NCI-H524 (cell line): ENCODE results near the gene RNF222.

Experiments used
- DNase-seq, 2 experiments: peaks; one replicate each; lab custom pipeline; 2025; lab: John Stamatoyannopoulos, UW

Gene RNF222, protein sequence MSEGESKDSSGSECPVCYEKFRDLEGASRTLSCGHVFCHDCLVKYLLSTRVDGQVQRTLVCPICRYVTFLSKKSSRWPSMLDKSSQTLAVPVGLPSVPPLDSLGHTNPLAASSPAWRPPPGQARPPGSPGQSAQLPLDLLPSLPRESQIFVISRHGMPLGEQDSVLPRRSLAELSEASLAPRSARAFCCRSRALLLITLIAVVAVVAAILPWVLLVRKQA

DNA sequence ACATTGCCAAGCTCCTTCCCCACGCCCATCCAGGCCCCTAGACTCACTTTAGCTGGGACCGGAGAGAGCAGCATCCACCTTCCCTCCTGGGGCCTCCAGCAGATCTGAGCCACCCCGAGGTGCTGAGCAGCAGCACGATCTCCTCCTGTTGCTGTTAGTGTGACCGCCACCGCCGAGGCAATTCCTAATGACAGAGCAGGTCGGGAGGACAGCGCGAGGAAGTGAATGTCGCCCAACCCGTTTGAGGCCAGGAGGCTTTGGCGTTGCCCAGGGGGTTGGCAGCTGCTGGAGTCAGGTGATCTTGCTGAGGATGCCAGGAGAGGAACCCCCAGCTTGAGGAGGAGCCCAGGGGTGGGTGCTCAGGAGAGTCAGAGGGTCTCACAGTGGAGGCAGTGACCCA is at the start of gene RNF222:
Gene RNF222 (minus strand): TSS at position 192 of the 400 bp plus-strand sequence. CDS start 4,366 bp downstream, outside the sequence.
- no peak for DNase-seq

DNA sequence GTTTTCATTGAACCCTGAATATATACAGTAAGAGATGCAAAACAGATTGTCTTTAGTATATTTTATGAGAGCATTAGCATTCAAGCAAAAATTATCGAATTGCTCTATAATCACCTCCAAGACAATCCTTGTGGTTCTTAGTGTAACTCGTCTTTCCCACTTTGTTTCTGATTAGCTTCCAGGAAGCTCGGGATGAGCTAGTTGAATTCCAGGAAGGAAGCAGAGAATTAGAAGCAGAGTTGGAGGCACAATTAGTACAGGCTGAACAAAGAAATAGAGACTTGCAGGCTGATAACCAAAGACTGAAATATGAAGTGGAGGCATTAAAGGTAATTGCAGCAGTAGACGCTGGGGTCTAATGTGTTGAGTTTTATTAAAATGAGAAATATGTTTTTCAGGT is 47.9 kb upstream of the RNF222 start:
- DNase-seq: no peak

DNA sequence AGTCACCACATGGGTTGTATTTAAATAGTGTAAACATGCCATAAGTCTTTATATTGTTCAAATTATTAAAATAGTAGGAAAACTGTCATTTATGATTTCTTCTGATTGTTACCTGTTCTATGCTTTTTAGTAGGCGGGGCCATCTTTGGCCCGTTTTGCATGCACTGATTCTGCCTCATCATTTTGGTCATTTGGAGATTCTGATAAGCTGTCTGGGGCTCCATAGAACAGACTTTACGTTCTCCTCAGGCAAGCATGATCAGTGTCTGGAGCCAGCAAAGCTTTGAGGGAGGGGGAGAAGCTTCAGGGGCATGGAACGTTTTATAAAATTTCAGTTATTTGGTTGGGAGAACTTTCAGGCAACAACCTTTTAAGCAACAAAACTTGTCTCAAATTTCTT is 46.9 kb upstream of the RNF222 start:
- no peak for DNase-seq

DNA sequence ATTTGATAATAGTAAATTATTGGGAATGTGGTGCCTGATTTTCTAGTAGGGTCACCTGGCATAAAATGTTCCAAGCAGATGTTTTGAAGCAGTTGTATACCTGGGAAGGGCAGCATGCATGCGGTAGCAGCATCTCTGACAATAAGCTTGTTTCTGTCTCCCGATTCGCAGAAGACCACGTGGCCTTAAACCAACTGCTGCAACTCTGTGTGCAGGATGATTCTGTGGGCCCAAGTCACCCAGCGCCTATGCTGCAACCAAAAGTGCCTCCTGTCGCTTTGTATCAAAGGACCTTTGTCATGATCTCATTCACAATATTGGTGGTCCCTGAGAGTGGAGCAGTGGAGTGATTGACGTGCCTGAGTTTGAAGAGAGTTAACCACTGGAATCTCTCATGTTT is 46.1 kb upstream of the RNF222 start:
- DNase-seq: no peak

DNA sequence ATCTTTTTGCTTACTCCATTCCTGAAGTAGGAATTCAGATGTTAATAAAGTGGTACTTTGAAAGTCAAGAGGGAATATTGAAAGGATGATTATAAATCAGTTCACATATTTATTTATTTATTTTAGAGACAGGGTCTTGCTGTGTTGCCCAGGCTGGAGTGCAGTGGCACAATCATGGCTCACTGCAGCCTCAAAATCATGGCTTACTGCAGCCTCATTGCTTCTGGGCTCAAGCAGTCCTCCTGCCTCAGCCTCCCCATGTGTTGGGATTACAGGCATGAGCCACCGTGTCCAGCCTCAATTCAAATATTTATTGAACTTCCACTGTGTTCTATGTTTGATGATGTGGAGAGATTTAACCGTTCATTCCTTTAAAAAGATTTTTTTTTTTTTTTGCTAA is 44.7 kb upstream of the RNF222 start:
- DNase-seq: no peak

DNA sequence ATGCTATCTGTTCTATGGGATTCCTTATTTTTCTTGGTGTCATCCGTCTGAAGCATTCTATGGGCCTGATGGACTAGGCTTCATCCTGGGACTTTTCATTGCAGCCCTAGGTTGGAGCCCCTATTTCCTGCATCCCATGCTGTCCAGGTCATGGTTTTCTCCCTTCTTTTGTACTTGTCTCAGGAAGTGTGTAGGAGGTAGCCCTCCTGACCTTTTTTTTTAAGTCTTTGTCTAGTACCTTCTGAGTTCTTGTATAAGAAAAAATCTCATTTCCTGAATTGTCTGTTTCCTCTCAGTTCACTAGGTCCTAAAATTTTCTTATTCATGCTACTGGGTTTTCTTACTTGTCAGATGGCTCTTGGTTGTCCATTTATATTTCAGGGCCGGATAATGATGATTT is 44.1 kb upstream of the RNF222 start:
- no peak for DNase-seq

DNA sequence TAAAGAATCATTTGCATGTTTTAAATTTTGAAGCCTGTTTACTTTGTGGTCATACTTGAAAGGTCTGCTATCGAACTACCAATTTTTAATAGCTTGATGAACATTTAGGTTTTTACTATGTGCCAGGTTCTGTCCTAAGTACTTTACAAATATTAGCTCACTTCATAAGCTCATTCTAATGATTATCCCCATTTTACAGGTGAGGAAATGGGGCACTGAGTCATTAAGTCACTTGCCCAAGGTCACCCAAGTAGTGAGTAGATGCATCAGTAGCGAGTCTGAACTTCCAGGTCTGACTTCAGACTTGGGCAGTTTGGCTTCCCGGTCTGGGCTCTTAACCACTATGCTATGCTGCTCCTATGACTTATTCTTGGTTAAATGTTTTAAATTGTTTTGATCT is 42.1 kb upstream of the RNF222 start:
- DNase-seq: no peak

DNA sequence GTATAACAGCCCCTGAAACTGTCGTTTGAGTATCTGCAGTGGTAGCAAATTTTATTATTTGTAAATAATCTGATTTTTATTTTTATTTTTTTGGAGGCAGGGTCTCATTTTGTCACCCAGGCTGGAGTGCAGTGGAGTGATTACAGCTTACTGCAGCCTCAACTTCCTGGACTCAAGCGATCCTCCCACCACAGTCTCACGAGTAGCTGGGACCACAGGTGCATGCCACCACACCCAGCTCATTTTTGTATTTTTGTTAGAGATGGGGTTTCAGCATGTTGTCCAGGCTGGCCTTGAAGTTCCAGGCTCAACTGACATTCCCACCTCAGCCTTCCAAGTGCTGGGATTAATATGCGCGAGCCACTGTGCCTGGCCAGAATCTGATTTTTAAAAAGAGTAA is 40.8 kb upstream of the RNF222 start:
- DNase-seq: no peak

DNA sequence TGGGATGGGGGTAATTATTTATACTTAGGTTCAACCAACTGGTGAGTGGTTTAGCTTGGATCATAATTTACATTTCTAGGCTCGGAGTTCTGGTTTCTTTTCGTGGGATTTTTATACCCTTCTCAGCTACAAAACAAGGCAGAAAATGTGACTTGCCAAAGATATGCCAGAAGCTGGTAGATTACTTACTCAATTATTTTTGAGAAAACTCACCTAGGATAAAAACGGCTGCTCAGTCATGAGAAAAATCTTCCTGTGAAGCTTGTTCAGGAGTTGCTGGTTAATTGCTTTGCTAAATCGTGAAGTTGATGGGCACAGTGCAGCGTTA is 39.2 kb upstream of the RNF222 start:
- DNase-seq: no peak

DNA sequence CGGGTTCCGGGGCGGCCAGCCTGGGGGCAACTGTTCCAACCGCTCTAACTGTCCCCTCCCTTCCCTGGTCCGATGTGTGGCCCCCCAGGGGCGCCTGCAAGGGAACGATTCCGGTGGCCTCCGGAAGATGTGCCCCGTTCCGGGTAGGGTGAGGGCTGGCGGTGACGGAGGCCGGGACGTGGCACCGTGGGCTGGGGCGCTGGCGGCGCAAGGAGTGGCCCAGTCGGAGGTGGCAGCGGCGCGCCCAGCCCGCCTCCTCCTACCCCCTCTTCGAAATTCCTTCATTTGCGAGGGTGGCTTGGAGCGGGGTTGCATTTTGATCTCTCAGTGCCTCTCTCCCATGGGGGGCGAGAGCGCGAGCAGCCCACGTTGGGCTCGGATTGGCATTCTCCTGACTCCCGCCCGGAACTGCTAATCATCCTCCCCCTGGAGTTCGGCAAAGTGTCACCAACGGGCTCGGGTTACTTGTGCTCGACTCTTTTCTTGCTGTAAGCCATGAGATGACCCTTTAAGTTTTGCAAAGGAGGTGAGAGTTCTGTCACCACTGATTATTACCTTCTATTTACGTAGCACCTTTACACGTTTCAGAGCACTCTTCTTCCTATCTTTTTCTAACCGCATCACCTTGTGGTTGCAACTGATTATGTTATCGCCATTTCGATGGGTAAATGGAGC is 38.7 kb upstream of the RNF222 start:
- peak; percentile 4 to 30 for DNase-seq

DNA sequence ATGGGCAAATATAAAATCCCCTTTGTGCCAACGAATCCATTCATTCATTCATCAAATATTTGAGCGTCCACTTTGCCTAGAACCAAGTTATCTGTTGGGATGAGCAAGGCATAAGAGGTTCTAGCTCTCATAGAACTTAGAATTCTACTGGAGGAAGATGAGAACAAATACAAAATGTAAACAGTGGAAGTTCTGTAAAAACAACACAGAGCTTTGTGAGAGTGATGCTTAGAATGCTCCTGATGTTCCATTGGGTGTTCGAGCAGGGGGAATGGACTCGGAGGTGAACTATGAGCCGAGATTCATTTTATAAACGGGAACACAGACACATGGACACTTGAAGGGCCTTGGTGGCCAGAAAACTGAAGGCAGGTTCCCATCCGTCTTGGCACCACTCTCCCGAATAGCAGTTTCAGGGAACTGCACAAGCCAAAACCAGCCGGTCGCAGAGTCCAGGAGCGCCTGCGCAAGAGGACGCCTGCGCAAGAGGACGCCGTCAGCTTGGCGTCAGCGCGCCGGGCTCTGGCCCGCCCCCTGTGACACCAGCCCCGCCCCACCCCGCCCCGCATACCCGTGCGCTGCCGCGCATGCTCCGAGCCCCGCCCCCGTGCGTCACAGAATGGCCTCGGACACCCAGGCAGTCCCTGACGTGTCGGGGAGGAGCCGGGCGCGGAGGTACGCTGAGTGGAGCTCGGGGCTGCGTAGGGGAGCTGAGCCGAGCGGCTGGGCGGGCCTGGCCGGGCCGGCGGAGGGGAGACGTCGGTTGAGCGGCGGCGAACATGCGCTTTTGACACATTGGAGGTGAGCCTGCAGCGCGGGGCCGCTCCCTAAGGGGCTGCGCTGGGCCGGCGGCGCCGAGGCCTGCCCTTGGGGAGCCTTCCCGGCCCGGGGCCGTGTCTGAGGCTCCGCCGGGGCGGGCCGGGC is 37.9 kb upstream of the RNF222 start, which contains the start of gene NDEL1:
Gene NDEL1 (plus strand): TSS at position 640 of the 924 bp plus-strand sequence. CDS start 8,388 bp downstream, outside the sequence.
- DNase-seq: peak; percentile 76 to 83

DNA sequence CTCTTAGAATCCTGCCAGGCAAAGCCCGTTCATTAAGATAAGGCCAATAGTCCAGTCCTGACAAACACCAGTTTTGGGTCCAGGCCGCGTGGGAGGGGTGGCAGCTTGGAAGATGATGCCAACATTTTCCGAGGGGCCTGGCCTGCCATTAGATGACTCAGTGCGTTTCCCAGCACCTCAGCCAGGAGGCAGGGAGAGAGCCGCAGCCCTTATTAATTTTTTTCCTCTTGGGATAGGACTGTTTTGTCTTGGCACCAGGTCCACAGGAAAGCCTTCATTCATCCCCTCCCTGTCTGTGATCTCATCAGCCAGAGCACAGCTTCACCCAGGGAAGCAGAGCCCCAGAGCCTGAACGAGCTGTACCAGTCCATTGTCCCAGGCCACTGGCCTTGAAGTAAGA is 33.3 kb upstream of the RNF222 start:
- no peak for DNase-seq

DNA sequence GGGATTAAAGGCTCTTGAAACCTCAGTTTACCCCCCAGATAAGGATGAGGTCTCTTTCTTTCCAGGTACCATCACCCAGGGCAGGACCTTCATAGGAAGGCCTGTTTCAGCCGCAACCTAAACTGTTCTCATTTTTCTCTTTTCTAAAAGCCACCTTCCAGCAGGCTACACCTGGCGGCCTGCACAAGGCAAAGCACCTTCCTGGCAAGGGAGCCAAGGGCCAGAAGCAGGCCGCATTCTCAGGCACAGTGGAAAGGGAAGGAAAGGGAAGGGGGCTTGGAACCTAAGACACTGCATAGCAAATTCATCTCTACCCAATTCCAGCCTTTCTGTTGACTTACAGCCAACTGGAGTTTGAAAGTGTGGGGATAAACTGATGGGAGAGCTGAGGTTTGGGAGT is 29.2 kb upstream of the RNF222 start:
- DNase-seq: no peak

DNA sequence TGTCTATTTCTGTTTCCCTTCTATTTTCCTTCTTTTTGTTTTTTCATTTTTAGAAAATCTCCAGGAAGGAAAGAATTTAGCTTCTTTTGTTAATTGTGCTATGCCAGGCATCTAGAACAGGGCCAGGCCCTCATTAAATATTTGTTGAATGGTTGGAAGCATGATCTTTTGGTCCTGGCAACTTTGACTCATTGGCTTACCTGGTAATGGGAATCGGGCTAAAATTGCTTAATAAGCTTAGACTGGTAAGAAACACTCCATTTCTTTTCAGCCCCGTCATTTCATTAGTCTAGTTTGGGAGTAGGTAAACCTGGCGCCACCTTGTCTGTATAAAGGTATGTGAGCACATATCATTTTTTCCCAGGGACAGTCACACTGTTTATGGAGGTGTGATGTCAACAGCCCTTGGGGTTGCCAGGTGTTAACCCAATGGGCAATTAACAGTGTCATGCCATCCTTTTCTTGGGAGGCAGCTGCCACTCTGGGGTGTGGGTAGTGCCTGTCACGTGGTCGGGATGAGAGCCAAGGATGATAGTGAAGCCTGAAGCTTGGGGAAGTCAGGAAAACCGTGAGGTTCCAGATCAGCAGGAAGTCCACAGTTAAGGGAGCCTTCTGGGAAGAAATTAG is 28.6 kb upstream of the RNF222 start:
- no peak for DNase-seq

DNA sequence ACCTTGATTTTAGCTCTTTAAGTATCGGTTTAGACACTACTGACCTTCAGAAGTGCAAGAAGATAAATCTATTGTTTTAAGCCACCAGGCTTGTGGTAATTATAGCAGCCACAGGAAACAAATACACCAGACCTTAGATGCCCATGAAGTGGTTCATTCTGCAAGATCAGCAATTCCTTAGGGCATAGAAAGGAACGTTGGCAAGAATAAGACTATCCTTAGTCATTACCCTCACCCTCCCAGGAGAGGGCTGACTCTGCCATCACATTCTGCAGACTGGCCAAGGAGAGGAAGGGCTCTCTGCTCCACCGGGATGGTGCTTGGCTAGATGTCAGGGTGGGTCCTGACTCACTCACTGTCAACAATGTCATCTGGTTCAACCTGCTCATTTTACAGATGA is 23.9 kb upstream of the RNF222 start:
- no peak for DNase-seq

DNA sequence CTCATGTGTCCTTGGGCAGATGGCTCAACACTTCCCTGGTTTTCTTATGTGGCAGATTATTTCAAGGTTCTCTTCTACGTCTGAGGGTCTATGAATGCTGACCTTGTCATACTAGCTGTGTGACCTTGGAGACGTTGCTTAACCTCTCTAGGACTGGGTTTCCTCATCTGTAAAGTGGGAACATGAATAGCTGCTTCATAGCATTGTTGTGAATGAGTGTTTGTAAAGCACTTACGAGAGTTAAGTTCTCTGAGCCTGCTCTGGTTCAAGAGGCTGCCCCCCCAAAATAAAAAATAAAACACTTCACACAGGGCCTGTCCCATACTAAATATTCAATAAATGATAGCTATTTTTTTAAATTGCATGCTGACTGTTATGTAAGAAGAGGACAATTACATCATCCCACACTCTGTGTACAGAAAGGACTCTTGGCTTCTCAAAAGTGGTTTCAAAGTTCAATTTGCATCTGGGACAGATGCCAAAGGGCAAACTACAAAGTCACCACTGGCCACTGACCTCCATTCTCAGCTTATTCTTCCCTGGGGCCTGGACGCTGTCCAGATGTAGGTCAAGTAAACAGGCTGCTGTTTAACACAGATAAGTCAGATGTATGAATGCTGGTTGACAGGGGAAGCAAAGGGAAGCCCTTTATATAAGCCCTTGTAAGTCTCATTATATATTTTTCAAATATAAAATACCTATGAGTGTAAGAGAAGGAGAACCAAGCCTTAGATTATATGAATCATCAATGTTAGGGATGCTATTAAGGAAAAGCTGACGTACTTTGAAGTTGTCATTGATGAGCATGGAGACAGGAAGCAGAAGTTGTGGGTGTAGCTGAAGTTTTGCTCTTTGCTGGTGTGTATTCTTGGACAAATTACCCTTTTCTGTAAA is 22.7 kb upstream of the RNF222 start:
- no peak for DNase-seq

DNA sequence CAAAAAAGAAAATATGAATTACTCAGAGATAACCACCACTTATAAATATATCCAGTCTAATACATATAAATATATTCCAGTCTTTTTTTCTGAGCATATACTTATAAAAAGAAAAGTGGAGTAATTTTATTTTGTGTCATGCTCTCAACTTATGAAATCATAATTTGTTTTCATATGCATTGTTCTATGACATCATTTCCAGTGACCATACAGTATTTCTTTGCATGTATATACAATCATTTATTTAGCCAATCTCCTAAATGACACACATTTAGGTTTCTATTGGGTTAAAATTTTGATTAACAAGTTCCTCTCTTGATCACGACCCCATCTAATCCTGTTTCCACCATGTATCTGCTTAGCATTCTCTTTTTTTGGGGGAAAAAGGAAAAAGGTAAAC is 21.7 kb upstream of the RNF222 start:
- DNase-seq: no peak

DNA sequence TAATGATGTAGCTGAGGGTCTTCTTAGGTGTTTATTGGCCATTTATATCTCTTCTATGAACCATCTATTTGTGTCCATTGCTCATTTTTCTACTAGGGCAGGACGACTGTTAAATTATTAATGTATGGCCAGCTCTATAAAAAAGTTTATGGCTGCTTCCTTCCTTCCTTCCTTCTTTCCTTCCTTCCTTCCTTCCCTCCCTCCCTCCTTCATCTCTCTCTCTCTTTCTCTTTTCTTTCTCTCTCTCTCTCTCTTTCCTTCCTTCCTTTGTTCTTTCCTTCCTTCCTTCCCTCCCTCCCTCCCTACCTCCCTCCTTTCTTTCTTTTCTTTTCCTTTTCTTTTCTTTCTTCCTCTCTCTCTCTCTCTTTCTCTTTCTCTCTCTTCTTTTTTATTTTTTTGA is 20.8 kb upstream of the RNF222 start:
- no peak for DNase-seq

DNA sequence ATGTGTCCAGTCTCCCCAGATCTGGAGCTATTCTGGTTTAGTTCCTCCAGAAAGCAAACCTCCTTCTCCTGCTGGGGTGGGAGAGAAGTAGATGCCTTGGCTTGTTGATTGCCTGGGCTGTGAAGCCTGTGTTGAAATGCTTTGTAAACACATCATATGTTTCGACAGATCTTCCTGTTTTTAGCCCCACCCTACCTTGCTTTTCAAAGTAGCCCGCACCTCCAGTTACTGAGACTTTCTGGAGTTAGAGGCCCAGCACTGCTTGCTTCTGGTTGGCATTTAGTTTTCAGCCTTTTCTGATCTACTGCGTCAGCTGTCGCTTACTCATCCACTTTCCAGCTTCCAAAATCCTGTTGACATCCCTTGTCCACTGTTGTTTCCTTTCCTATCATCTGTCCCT is 20.2 kb upstream of the RNF222 start:
- DNase-seq: no peak

DNA sequence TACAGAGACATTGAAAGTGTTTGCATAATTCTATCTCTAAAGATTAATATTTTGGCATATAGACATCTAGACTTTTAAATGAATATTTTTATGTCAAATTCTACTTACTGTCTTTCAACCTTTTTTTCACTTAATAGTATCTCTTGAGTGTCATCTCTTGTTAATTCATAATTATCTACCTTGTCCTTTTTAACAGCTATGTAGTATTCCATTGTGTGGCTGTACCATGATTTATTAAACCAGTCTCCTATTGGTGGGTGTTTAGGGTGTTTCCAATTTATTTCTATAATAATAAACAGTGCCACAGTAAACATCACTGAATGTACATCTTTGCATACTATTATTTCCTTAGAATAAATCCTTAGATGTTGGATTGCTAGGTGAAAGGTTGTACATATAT is 16.3 kb upstream of the RNF222 start:
- no peak for DNase-seq

DNA sequence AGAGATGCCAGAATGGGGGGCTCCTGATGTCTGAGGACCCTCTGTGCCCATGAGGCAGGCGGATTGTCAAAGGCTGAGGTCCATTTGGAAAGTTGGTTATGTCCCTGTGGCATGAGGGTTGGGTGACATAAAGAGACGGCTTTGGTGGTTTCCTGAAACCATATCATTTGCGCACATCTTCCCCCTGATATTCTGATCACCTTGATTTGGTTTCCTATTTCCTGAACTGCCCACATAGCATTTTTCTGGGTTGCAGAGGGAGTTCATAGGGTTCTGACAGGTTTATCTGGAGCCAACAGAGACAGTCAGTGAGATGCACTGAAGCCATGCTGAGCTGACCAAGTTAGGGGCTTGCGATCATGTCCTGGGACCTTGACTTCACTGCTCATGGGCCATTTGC is 15.7 kb upstream of the RNF222 start:
- DNase-seq: no peak

DNA sequence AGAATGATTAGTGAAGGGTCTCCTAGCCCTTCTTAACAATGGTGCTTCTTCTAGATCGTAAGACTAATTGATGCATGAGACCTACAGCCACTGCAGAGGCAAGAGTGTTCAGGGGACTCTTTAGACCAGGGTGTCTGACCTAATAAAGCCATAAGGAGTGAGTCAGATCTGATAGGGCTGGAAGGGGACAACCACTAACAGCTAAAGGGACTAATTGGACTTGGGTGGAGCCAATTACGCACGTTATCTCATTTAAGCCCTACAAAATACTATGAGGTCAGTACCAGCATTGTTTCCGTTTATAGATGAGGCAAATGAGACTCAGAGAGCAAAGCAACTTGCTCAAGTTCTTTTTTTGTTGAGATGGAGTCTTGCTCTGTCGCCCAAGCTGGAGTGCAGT is 14.5 kb upstream of the RNF222 start:
- no peak for DNase-seq
